AG10803 (cell line): ENCODE results near the gene SIK3.

Experiments used
- DNase-seq: peaks from one replicate; pipeline ENCODE4 v3.0.0; 2010; ENCODE audit warnings: low read depth
- H3K4me3 ChIP-seq: 2 replicates; pipeline ENCODE4 v1.5.1; 2011; ENCODE audit warnings: mild to moderate bottlenecking, low read length, control low read depth
- TF ChIP-seq, protein P1 (sequence below): conservative IDR thresholded peaks from 2 replicates; pipeline ENCODE4 v1.5.1; 2011; ENCODE audit warnings: mild to moderate bottlenecking, low read length, control low read depth, inconsistent platforms

SIK3 gene

DNA sequence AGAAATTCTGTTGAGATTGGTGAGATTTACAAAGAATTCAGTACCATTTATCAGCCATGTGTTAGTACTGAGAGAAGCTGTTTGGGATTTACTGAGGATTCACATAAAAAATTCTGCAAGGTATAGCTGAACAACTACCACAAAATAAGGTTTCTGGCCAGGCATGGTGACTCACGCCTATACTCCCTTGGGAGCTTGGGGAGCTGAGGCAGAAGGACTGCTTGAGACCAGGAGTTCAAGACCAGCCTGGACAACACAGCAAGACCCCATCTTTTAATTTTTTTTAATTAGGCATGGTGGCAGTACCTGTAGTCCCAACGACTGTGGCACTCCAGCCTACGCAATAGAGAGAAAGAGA lies 86.7 kb downstream of the SIK3 start:
- H3K4me3 ChIP-seq: no peak overlapping the region
- TF ChIP-seq, protein P1, sequence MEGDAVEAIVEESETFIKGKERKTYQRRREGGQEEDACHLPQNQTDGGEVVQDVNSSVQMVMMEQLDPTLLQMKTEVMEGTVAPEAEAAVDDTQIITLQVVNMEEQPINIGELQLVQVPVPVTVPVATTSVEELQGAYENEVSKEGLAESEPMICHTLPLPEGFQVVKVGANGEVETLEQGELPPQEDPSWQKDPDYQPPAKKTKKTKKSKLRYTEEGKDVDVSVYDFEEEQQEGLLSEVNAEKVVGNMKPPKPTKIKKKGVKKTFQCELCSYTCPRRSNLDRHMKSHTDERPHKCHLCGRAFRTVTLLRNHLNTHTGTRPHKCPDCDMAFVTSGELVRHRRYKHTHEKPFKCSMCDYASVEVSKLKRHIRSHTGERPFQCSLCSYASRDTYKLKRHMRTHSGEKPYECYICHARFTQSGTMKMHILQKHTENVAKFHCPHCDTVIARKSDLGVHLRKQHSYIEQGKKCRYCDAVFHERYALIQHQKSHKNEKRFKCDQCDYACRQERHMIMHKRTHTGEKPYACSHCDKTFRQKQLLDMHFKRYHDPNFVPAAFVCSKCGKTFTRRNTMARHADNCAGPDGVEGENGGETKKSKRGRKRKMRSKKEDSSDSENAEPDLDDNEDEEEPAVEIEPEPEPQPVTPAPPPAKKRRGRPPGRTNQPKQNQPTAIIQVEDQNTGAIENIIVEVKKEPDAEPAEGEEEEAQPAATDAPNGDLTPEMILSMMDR: no peak
- DNase-seq: no peak

DNA sequence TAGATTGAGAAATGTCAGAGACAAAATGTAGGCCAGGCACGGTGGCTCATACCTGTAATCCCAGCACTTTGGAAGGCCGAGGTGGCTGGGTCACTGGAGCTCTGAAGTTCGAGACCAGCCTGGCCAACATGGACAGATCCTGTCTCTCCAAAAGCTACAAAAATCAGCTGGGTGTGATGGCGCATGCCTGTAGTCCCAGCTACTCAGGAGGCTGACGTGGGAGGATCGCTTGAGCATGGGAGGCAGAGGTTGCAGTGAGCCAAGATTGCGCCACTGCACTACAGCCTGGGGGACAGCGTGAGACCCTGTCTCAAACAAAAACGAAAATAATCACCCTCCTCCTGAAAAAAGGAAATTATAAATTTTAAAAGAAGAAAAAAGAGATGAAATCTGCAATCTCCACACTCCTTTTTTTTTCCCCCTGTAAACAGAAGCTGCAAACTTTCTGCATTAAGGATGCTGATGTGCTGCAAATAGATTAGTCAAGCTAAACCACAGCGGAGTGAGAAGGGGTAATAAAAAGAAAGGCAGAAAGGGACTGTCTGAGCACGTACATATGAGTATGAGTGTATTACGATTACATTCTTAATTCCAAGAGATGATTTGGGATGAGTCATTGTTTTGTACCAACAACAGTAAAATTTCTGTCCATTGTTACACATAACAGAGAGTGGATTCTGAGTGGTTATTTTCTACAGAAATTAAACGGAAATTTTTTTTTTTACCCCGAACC lies 87.3 kb downstream of the SIK3 start:
- peak; percentile 97 for DNase-seq
- TF ChIP-seq, protein P1: no peak
- H3K4me3 ChIP-seq: no peak overlapping the region

DNA sequence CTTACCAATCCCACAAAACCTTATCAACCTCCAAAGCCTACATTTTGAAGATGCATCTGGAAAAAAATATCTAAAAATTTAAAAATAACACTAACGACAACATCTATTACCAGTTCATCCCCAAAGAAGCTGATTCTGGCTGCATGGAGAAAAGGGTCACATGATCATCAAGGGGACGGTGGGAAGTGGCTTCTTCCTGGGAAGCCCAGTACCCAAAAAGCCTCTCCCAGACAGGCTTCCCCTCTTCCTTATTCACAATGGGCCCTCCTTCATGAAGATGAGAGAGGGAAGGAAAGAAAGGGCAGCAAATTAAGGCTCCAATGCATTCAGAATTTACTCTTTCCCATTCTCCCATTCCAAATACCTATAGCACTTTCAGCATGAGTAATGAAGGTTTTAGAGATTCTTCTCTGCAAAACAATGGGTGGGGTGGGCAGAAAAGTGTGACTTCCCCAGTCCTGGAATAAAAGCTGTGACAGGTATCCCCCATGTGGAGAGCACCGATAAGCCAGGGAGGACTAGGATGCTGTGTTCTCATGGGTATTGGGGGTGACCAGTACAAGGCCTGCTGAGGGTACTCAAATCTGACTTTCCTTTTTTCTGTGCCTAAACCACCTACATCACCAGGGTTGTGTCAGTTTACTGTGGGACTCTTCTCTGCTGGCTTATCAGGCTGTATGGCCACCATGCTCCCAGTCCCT lies 88.2 kb downstream of the SIK3 start:
- TF ChIP-seq, protein P1: no peak
- no peak overlapping the region for H3K4me3 ChIP-seq
- DNase-seq: no peak

DNA sequence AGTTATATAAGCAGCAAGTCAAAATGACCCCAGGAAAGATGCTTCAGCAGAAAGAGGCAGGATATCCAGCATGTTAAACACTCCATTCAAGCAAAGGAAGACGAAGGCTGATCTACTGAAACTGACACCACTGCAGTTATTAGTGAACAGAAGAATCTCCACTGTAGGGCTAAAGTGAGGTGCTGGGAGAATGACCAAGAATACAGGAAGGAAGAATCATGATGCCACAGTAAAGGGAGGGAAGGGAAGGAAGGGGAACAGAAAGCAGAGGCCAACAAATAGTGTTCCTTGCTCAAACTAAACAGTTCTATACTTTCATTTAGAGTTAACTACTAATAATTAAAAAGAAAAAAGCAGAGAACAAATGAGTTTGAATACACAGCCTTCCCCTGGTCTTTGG lies 92.5 kb downstream of the SIK3 start:
- no peak overlapping the region for H3K4me3 ChIP-seq
- TF ChIP-seq, protein P1: no peak
- DNase-seq: no peak

GRCh38 chr11:117002639-117003299 lies 95.5 kb downstream of the SIK3 start:
- no peak for DNase-seq
- no peak overlapping the region for H3K4me3 ChIP-seq
- TF ChIP-seq, protein P1: no peak

DNA sequence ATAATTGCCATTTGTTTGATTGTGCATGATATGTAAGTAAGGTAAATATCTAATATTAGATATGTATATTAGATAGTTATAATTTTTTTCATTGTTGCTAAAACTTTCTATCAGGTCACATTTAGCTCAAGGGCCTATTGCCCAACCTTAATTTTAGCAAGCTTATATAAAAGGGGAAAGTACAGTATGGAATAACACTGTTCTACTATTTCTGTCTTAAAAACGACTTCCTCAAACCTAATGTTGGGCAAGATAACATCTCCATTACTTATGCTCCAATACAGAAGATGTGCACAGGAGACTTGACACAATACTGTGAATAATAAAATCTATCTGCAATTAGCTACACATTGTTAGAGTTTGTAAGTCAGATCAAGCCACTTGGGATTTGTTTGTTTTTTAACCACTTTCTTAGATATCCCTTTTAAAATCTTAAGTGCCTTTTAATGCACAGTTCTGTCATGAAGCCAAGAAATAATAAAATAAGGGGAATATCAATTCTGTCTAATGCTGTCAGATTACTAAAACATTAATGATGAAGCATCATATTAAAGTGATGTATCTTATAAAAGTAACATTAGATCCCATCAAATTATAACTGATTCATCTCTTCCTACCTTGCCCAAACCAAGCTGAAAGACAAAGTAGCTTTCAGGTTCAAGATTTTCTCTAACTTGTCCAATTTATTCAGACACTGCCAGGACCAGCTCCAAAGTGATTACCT lies 98.1 kb downstream of the SIK3 start:
- TF ChIP-seq, protein P1: no peak
- no peak for DNase-seq
- no peak overlapping the region for H3K4me3 ChIP-seq
